ENCODE results near the gene DPEP1. TPM values are rescaled to one million over a fixed set of nuclear protein-coding genes. Genes with fewer than 3 reads are reported as not detected.
"Not testable (repeated sequence)": the region's sequence is repeated elsewhere in the genome, so short reads cannot be mapped to it uniquely, and the experiment has no call there.

The DPEP1 gene
- total RNA-seq, 4 donors from 2014 or later: 0.39 to 2.5 (median 0.74) TPM

DNA sequence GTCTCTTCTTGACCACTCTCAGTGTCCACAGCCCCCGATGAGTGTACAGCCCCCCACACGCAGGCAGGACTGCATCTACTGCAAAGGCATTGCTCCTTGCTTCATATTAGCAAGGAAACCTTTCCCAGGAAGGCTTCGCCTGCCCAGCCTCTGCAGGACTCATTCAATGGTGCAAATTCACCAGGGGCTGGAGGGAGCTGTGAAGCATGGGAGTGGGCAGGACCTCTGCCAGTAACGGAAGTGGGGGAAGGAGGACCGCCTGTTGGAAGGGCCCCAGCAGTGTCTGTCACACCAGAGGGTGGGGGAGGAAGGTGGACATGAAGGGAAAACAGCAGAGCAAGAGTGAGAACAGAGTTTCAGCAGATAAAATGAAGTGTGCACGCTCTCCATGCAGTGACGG lies 46.7 kb downstream of the DPEP1 start:
- H3K9me3 ChIP-seq: no peaks in the 10 kb centered on the region
- peaks cover 0 to 47% (median 0%) of the 10 kb centered on the region in 3 donors for H3K36me3 ChIP-seq
- H3K27me3 ChIP-seq: no peaks in the 10 kb centered on the region
- DNase-seq (ENCODE audit: low spot score in 2 of 2): no peak
- peaks cover 0 to 28% (median 11%) of the 10 kb centered on the region in 4 donors for H3K4me1 ChIP-seq
- TF ChIP-seq POLR2A (IDR thresholded peaks at IDR 0.05): no peak
- TF ChIP-seq EP300 (IDR thresholded peaks at IDR 0.05): no peak
- TF ChIP-seq, protein P1, sequence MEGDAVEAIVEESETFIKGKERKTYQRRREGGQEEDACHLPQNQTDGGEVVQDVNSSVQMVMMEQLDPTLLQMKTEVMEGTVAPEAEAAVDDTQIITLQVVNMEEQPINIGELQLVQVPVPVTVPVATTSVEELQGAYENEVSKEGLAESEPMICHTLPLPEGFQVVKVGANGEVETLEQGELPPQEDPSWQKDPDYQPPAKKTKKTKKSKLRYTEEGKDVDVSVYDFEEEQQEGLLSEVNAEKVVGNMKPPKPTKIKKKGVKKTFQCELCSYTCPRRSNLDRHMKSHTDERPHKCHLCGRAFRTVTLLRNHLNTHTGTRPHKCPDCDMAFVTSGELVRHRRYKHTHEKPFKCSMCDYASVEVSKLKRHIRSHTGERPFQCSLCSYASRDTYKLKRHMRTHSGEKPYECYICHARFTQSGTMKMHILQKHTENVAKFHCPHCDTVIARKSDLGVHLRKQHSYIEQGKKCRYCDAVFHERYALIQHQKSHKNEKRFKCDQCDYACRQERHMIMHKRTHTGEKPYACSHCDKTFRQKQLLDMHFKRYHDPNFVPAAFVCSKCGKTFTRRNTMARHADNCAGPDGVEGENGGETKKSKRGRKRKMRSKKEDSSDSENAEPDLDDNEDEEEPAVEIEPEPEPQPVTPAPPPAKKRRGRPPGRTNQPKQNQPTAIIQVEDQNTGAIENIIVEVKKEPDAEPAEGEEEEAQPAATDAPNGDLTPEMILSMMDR (IDR thresholded peaks at IDR 0.05): no peak
- 89 to 90% methylated on average over 7 of the region's 7 CpGs for WGBS, 2 donors
- H3K27ac ChIP-seq: no peak overlapping the region
- H3K4me3 ChIP-seq: no peak overlapping the region

DNA sequence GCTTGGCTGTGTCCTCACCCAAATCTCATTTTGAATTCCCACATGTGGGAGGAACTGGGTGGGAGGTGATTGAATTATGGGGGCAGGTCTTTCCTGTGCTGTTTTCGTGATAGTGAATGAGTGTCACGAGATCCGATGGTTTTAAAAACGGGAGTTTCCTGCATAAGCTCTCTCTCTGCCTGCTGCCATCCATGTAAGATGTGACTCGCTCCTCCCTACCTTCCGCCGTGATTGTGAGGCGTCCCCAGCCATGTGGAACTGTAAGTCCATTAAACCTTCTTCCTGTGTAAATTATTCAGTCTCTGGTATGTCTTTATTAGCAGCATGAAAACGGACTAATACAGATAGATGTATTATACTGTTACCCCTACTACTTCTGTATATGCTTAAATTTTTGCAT lies 47.8 kb downstream of the DPEP1 start:
- 94 to 95% methylated on average over 9 of the region's 9 CpGs for WGBS, 2 donors
- DNase-seq (ENCODE audit: low spot score in 2 of 2): no peak
- Histone ChIP-seq H3K4me3 (no peak overlapping the region), H3K36me3 (peaks cover 0 to 47% (median 0%) of the 10 kb centered on the region in 3 donors), H3K27ac (no peak overlapping the region), H3K4me1 (peaks cover 0 to 22% (median 11%) of the 10 kb centered on the region in 4 donors), H3K27me3 (no peaks in the 10 kb centered on the region), H3K9me3 (no peaks in the 10 kb centered on the region)
- TF ChIP-seq EP300 (IDR thresholded peaks at IDR 0.05): no peak
- no peak for TF ChIP-seq POLR2A (IDR thresholded peaks at IDR 0.05)
- TF ChIP-seq, protein P1 (IDR thresholded peaks at IDR 0.05): no peak

DNA sequence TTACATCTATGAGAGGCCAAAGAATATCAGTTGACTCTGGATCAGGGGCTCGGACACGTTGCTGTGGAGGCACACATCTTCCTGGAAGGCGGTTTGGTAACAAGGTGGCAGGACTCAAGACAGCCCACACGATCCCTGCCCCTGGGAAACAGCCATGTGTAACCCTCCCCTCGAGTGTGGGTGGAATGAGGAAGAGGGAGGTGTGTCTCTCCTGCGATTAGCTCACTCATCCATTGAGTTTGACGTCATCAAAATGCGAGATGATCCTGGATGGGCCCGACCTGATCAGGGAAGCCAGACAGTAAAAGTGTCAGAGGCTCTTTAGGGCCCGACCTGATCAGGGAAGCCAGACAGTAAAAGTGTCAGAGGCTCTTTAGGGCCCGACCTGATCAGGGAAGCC lies 50.8 kb downstream of the DPEP1 start:
- 70 to 76% methylated on average over 11 of the region's 11 CpGs for WGBS, 2 donors
- H3K4me1 ChIP-seq; H3K4me3 ChIP-seq; H3K27me3 ChIP-seq; DNase-seq (ENCODE audit: low spot score in 2 of 2); H3K9me3 ChIP-seq; H3K27ac ChIP-seq: not testable (repeated sequence)
- peaks cover 0 to 47% (median 0%) of the 10 kb centered on the region in 3 donors for H3K36me3 ChIP-seq

DNA sequence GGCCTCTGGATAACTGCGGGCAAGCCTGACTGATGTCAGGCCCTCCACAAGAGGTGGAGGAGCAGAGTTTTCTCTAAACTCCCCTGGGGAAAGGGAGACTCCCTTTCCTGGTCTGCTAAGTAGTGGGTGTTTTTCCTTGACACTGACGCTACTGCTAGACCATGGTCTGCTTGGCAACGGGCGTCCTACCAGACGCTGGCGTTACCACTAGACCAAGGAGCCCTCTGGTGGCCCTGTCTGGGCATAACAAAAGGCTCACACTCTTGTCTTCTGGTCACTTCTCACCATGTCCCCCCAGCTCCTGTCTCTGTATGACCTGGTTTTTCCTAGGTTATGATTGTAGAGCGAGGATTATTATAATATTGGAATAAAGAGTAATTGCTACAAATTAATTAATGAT lies 53.6 kb downstream of the DPEP1 start:
- not testable (repeated sequence) for DNase-seq (ENCODE audit: low spot score in 2 of 2)
- TF ChIP-seq, protein P1 (IDR thresholded peaks at IDR 0.05): peak in 1 of 5 experiments; percentile 15

DNA sequence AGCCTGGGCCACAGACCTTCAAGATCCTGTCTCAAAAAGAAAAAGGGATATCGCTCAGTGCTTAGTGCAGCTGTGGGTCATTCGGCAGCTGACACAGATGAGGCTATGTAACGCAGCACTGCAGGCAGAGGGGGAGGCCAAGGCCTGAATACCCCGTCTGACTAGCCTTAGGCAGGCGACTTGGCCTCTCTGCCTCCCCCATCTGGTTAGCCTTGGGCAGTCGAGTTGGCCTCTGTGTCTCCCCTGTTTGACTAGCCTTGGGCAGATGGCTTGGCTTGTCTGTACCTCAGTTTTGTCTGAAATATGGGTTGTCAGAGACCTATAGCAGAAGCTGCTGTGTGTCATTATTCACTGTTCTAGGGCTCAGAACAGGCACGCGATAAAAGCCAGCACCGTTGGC lies 54.2 kb downstream of the DPEP1 start:
- no peak overlapping the region for H3K4me3 ChIP-seq
- H3K36me3 ChIP-seq: peaks cover 0 to 22% (median 0%) of the 10 kb centered on the region in 3 donors
- 69 to 73% methylated on average over 9 of the region's 9 CpGs for WGBS, 2 donors
- H3K27me3 ChIP-seq: no peaks in the 10 kb centered on the region
- TF ChIP-seq EP300 (IDR thresholded peaks at IDR 0.05) (no peak), POLR2A (IDR thresholded peaks at IDR 0.05) (no peak)
- TF ChIP-seq, protein P1 (IDR thresholded peaks at IDR 0.05): no peak
- DNase-seq (ENCODE audit: low spot score in 2 of 2): no peak
- H3K9me3 ChIP-seq: no peaks in the 10 kb centered on the region
- H3K27ac ChIP-seq: no peak overlapping the region
- H3K4me1 ChIP-seq: no peaks in the 10 kb centered on the region

More for the DNA sequence above, 53.6 kb downstream of the DPEP1 start:
- H3K4me3 ChIP-seq, H3K27me3 ChIP-seq, H3K4me1 ChIP-seq, H3K27ac ChIP-seq, H3K9me3 ChIP-seq: not testable (repeated sequence)
- WGBS, 2 donors: 41 to 54% methylated on average over 7 of the region's 7 CpGs
- H3K36me3 ChIP-seq: peaks cover 0 to 28% (median 0%) of the 10 kb centered on the region in 3 donors

DNA sequence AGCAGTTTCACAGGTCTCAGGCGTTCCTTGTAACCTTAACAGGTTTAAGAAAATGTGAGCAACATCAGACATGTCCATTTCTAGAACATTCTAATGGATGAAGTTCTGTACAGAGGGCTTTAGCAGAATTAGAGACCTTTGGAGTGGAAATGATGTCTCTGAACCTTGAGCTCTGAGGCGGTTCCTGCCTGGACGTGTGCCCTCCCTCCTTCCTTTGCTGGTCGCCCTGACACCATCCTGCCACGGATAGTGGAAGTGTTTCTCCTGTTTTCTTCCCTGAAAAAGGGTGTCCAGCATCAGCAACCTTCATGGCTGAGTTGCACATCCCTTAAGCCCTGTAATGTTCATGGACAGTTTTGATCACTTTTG lies 55.3 kb downstream of the DPEP1 start:
- peak overlapping the region in 3 of 4 donors; percentile 2 to 50 (median 8) for H3K27ac ChIP-seq
- WGBS, 2 donors: 62 to 78% methylated on average over 5 of the region's 5 CpGs

More for the DNA sequence above, 55.3 kb downstream of the DPEP1 start:
- TF ChIP-seq EP300 (IDR thresholded peaks at IDR 0.05): no peak
- TF ChIP-seq, protein P1 (IDR thresholded peaks at IDR 0.05): no peak
- TF ChIP-seq POLR2A (IDR thresholded peaks at IDR 0.05): no peak
- H3K27me3 ChIP-seq: no peaks in the 10 kb centered on the region
- H3K36me3 ChIP-seq: peaks cover 0 to 10% (median 0%) of the 10 kb centered on the region in 3 donors
- peak overlapping the region in 1 of 4 donors; percentile 11 for H3K4me3 ChIP-seq
- no peak for DNase-seq (ENCODE audit: low spot score in 2 of 2)
- H3K9me3 ChIP-seq: no peaks in the 10 kb centered on the region
- no peaks in the 10 kb centered on the region for H3K4me1 ChIP-seq
